Small intestine (tissue), 7 donors: ENCODE measurements around the gene FNBP1. TPM values are rescaled to one million over a fixed set of nuclear protein-coding genes. Genes with fewer than 3 reads are reported as not detected.
A peak's percentile ranks its signal among the peaks of the same experiment; 100 is the strongest.

ENCODE experiments used
- DNase-seq, 2 donors: peaks; one replicate each; pipeline versions ENCODE4 v3.0.0 to v3.0.0-alpha.2; 2013
- FAIRE-seq: peaks from 2 replicates; lab custom pipeline; 2012; peaks lifted over from hg19 to GRCh38; lab: Jason Lieb, UNC
- H3K27ac ChIP-seq, 3 donors: one replicate each; pipeline ENCODE4 v1.5.1; 2013; ENCODE audit warnings: low read length in 2 of 3, mild to moderate bottlenecking in 2 of 3, control low read depth in 1 of 3, inconsistent platforms in 1 of 3, low read depth in 1 of 3, moderate library complexity in 1 of 3
- H3K27me3 ChIP-seq, 3 donors: one replicate each; pipeline ENCODE4 v1.6.1; 2013; ENCODE audit warnings: low read length in 3 of 3, inconsistent platforms in 1 of 3; ENCODE audit not compliant: control insufficient read depth in 3 of 3, insufficient read depth in 3 of 3
- H3K36me3 ChIP-seq, 3 donors: one replicate each; pipeline ENCODE4 v1.6.1; 2013; ENCODE audit warnings: low read length in 3 of 3, inconsistent platforms in 1 of 3, low read depth in 1 of 3, mild to moderate bottlenecking in 1 of 3, moderate library complexity in 1 of 3; ENCODE audit not compliant: control insufficient read depth in 3 of 3, insufficient read depth in 2 of 3
- H3K4me1 ChIP-seq, 3 donors: one replicate each; pipeline ENCODE4 v1.6.1; 2013; ENCODE audit warnings: low read length in 2 of 3, inconsistent platforms in 1 of 3, low read depth in 1 of 3, mild to moderate bottlenecking in 1 of 3, moderate library complexity in 1 of 3; ENCODE audit not compliant: control insufficient read depth in 3 of 3, insufficient read depth in 2 of 3
- H3K4me3 ChIP-seq, 3 donors: one replicate each; pipeline ENCODE4 v1.5.1; 2013; ENCODE audit warnings: low read length in 3 of 3, control low read depth in 1 of 3, inconsistent platforms in 1 of 3, low read depth in 1 of 3, mild to moderate bottlenecking in 1 of 3, moderate library complexity in 1 of 3
- H3K9me3 ChIP-seq, 2 donors: one replicate each; pipeline ENCODE4 v1.6.1; 2013; ENCODE audit warnings: low read depth in 1 of 2, low read length in 1 of 2; ENCODE audit not compliant: control insufficient read depth in 2 of 2, insufficient read depth in 1 of 2
- WGBS, 3 donors: extraction: QIAGEN DNeasy Blood & Tissue Kit; methylation state at CpG; one replicate each; pipeline ENCODE4 v1.1.7; 2013; 5-methylcytosine and 5-hydroxymethylcytosine counted together
- polyA plus RNA-seq, 4 donors: library from polyadenylated mRNA; stranded (reverse) in 3 of 4; unstranded in 1 of 4; fragments of 200-250 nt in 3 of 4; fragments of 120-200 nt in 1 of 4; gene quantifications; one replicate each; pipeline versions ENCODE4 v1.2.1 to v1.2.3, GENCODE V29; 2013
- donor health status: healthy with polysubstance abuse.
- donor health status: control.
- donor health status: control.
- donor health status: Bipolar disorder and iron deficiency.
- donor health status: healthy.

Gene FNBP1
- polyA plus RNA-seq, 4 donors: 1.3 to 16.5 (median 9.0) TPM

- no peak for FAIRE-seq
- Histone ChIP-seq H3K27me3 (no peaks in the 10 kb centered on the region), H3K27ac (peak overlapping the region in 1 of 3 donors; percentile 45), H3K9me3 (peaks cover 0 to 3% of the 10 kb centered on the region in 2 donors), H3K4me1 (peaks cover 0 to 11% (median 7%) of the 10 kb centered on the region in 3 donors), H3K36me3 (peaks cover 0 to 2% (median 0%) of the 10 kb centered on the region in 3 donors), H3K4me3 (no peak overlapping the region)
- DNase-seq: no peak
- 74 to 92% (median 84%) methylated on average over 3 of the region's 3 CpGs for WGBS, 3 donors
Observed at GRCh38 chr9:130030651-130031127, 12.3 kb downstream of the FNBP1 start.

- no peaks in the 10 kb centered on the region for H3K36me3 ChIP-seq
- DNase-seq: no peak
- no peak overlapping the region for H3K4me3 ChIP-seq
- H3K27me3 ChIP-seq: no peaks in the 10 kb centered on the region
- peaks cover 0 to 3% of the 10 kb centered on the region in 2 donors for H3K9me3 ChIP-seq
- H3K27ac ChIP-seq: peak overlapping the region in 1 of 3 donors; percentile 49
- 72 to 84% (median 80%) methylated on average over 10 of the region's 10 CpGs for WGBS, 3 donors
- no peak for FAIRE-seq
- peaks cover 0 to 11% (median 7%) of the 10 kb centered on the region in 3 donors for H3K4me1 ChIP-seq
Observed at GRCh38 chr9:130029223-130029973, 13.6 kb downstream of the FNBP1 start.

- no peaks in the 10 kb centered on the region for H3K36me3 ChIP-seq
- peak overlapping the region in 1 of 3 donors; percentile 38 for H3K27ac ChIP-seq
- H3K27me3 ChIP-seq: no peaks in the 10 kb centered on the region
- H3K4me1 ChIP-seq: peaks cover 0 to 11% (median 7%) of the 10 kb centered on the region in 3 donors
- DNase-seq: peak in 1 of 2 donors; percentile 17
- WGBS, 3 donors: 30 to 46% (median 36%) methylated on average over 6 of the region's 6 CpGs
- H3K9me3 ChIP-seq: peaks cover 0 to 3% of the 10 kb centered on the region in 2 donors
- no peak overlapping the region for H3K4me3 ChIP-seq
- FAIRE-seq: no peak
Observed at GRCh38 chr9:130028493-130029222, 14.3 kb downstream of the FNBP1 start.

- 74 to 80% (median 74%) methylated on average over 9 of the region's 9 CpGs for WGBS, 3 donors
- FAIRE-seq (no peak), DNase-seq (no peak)
- Histone ChIP-seq H3K36me3 (no peaks in the 10 kb centered on the region), H3K27ac (no peak overlapping the region), H3K4me1 (peaks cover 0 to 17% (median 7%) of the 10 kb centered on the region in 3 donors), H3K27me3 (no peaks in the 10 kb centered on the region), H3K4me3 (no peak overlapping the region), H3K9me3 (peaks cover 0 to 3% of the 10 kb centered on the region in 2 donors)
Observed at GRCh38 chr9:130027533-130028365, 15.2 kb downstream of the FNBP1 start.

GRCh38 chr9:130026583-130027340, 16.2 kb downstream of the FNBP1 start:
- FAIRE-seq: no peak

GRCh38 chr9:130024597-130024994, 18.4 kb downstream of the FNBP1 start:
- DNase-seq (no peak), FAIRE-seq (no peak)
- 81 to 85% (median 82%) methylated on average over 5 of the region's 5 CpGs for WGBS, 3 donors
- H3K27me3 ChIP-seq: no peaks in the 10 kb centered on the region
- H3K9me3 ChIP-seq: peaks cover 0 to 3% of the 10 kb centered on the region in 2 donors
- no peaks in the 10 kb centered on the region for H3K36me3 ChIP-seq
- no peak overlapping the region for H3K4me3 ChIP-seq
- peaks cover 0 to 11% (median 7%) of the 10 kb centered on the region in 3 donors for H3K4me1 ChIP-seq
- H3K27ac ChIP-seq: no peak overlapping the region

More at GRCh38 chr9:130026583-130027340, 16.2 kb downstream of the FNBP1 start:
- Histone ChIP-seq H3K27ac (no peak overlapping the region), H3K9me3 (peaks cover 0 to 3% of the 10 kb centered on the region in 2 donors), H3K4me1 (peaks cover 0 to 17% (median 7%) of the 10 kb centered on the region in 3 donors), H3K36me3 (no peaks in the 10 kb centered on the region), H3K4me3 (no peak overlapping the region), H3K27me3 (no peaks in the 10 kb centered on the region)
- 67 to 73% (median 70%) methylated on average over 2 of the region's 2 CpGs for WGBS, 3 donors
- no peak for DNase-seq

- Histone ChIP-seq H3K9me3 (peaks cover 0 to 3% of the 10 kb centered on the region in 2 donors), H3K27me3 (no peaks in the 10 kb centered on the region), H3K4me1 (peaks cover 0 to 11% (median 7%) of the 10 kb centered on the region in 3 donors), H3K4me3 (no peak overlapping the region), H3K36me3 (no peaks in the 10 kb centered on the region), H3K27ac (no peak overlapping the region)
- DNase-seq (no peak), FAIRE-seq (no peak)
- 75 to 88% (median 80%) methylated on average over 3 of the region's 3 CpGs for WGBS, 3 donors
Observed at GRCh38 chr9:130023994-130024596, 18.9 kb downstream of the FNBP1 start.
